ENCODE results near the gene EIF5.

Gene EIF5

DNA sequence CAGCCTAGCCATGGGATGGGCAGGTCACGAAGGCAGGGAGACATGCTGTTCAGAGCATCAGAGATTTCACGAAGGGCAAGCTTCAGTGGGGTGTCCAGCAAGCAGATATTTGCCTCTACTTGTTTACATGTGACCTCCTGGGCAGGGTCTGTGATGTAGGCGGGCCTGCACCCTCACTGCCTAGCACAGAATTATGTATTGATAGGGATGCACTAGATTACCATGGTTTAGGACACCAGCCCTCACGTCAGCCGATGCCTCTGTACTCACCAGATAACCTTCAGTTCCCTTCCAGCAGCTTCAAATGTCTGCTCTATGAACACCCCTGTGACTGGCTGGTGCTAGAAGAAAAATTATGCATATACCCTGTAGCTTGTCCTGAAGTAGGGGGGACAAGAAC, 5.1 kb upstream of the EIF5 start:
- Histone ChIP-seq H3K4ac (ENCODE audit: low read depth in 1 of 2, low read length in 2 of 2) (no peak overlapping the region), H2BK5ac (ENCODE audit: low read depth, low read length, poor library complexity, severe bottlenecking) (no peak overlapping the region), H3K4me3 (ENCODE audit: insufficient read depth in 1 of 2, low read depth in 1 of 2, low read length in 2 of 2) (no peak overlapping the region), H4K91ac (ENCODE audit: low read length) (no peak overlapping the region), H2BK120ac (ENCODE audit: low read depth, low read length) (no peak overlapping the region), H3K36me3 (ENCODE audit: control insufficient read depth in 1 of 2, insufficient read depth in 2 of 2, low read depth in 1 of 2, low read length in 2 of 2) (no peaks in the 10 kb centered on the region), H3K9ac (ENCODE audit: low read length) (no peak overlapping the region), H3K4me1 (ENCODE audit: control insufficient read depth, insufficient read depth, low read depth, low read length) (no peaks in the 10 kb centered on the region), H2BK12ac (ENCODE audit: low read length in 2 of 2) (no peak overlapping the region), H2AK5ac (ENCODE audit: low read length, severe bottlenecking) (no peak overlapping the region), H2AFZ (ENCODE audit: low read depth, low read length) (no peak overlapping the region), H3K14ac (ENCODE audit: low read length in 2 of 2) (no peak overlapping the region), H3K18ac (ENCODE audit: low read depth in 1 of 2, low read length in 2 of 2) (no peak overlapping the region), H3K79me1 (replicated peaks; ENCODE audit: low read length, poor library complexity, severe bottlenecking) (no peaks in the 10 kb centered on the region), H3K27me3 (ENCODE audit: control insufficient read depth in 1 of 2, insufficient read depth in 1 of 2, low read length in 2 of 2) (peaks cover 0 to 4% of the 10 kb centered on the region in 2 experiments), H4K8ac (ENCODE audit: low read length) (no peak overlapping the region), H2BK15ac (ENCODE audit: low read depth, poor library complexity, severe bottlenecking) (no peak overlapping the region), H3K23ac (ENCODE audit: low read length in 2 of 2) (no peak overlapping the region), H3K27ac (ENCODE audit: low read length, poor library complexity, severe bottlenecking) (no peak overlapping the region), H3K4me2 (ENCODE audit: low read length, poor library complexity, severe bottlenecking) (no peak overlapping the region), H3K9me3 (ENCODE audit: control insufficient read depth, low read length) (no peaks in the 10 kb centered on the region)
- DNase-seq: no peak
- WGBS: 80% methylated on average over 4 of the region's 5 CpGs

DNA sequence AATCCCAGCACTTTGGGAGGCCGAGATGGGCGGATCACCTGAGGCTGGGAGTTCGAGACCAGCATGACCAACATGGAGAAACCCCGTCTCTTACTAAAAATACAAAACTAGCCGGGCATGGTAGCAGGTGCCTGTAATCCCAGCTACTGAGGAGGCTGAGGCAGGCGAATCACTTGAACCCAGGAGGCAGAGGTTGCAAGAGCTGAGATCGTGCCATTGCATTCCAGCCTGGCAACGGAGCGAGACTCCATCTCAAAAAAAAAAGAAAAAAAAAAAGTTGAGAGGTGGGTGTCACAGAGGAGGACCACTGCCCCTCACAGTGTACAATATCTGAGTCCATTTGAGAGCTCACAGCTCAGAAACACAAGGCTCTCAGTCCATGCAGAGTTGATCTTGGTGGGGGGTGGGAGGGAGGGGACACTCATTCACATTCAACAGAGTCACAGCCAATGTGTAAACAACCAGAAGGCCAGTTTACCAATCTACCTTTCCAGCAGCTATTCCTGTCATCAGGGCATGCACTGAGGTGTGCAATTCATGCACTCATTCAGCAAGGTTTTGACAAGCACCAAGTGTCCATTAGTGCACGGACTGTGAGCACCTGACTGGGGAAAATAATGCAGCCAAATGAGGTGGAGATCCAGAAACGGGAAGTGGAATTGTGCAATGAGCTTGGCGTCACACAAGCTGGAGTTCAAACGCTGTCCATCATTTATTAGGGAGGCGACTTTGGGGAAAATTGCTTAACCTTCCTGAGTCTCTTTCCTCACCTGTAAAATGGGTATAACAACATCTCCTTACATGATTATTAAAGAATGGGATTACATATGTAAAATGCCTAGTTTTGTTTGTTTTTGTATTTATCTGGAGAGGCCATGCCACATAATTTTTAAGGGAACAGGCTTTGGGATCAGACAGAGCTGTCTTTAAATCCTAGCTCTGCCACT, 4.4 kb upstream of the EIF5 start:
- Histone ChIP-seq H3K9me3 (ENCODE audit: control insufficient read depth, low read length) (no peaks in the 10 kb centered on the region), H2BK12ac (ENCODE audit: low read length in 2 of 2) (no peak overlapping the region), H4K8ac (ENCODE audit: low read length) (no peak overlapping the region), H2BK15ac (ENCODE audit: low read depth, poor library complexity, severe bottlenecking) (no peak overlapping the region), H3K27ac (ENCODE audit: low read length, poor library complexity, severe bottlenecking) (no peak overlapping the region), H3K9ac (ENCODE audit: low read length) (no peak overlapping the region), H3K23ac (ENCODE audit: low read length in 2 of 2) (no peak overlapping the region), H3K18ac (ENCODE audit: low read depth in 1 of 2, low read length in 2 of 2) (no peak overlapping the region), H3K36me3 (ENCODE audit: control insufficient read depth in 1 of 2, insufficient read depth in 2 of 2, low read depth in 1 of 2, low read length in 2 of 2) (no peaks in the 10 kb centered on the region), H2AK5ac (ENCODE audit: low read length, severe bottlenecking) (no peak overlapping the region), H2BK5ac (ENCODE audit: low read depth, low read length, poor library complexity, severe bottlenecking) (no peak overlapping the region), H3K14ac (ENCODE audit: low read length in 2 of 2) (no peak overlapping the region), H3K4me1 (ENCODE audit: control insufficient read depth, insufficient read depth, low read depth, low read length) (no peaks in the 10 kb centered on the region), H3K27me3 (ENCODE audit: control insufficient read depth in 1 of 2, insufficient read depth in 1 of 2, low read length in 2 of 2) (peaks cover 0 to 4% of the 10 kb centered on the region in 2 experiments), H3K4ac (ENCODE audit: low read depth in 1 of 2, low read length in 2 of 2) (no peak overlapping the region), H2BK120ac (ENCODE audit: low read depth, low read length) (no peak overlapping the region), H3K79me1 (replicated peaks; ENCODE audit: low read length, poor library complexity, severe bottlenecking) (no peaks in the 10 kb centered on the region), H2AFZ (ENCODE audit: low read depth, low read length) (no peak overlapping the region), H3K4me3 (ENCODE audit: insufficient read depth in 1 of 2, low read depth in 1 of 2, low read length in 2 of 2) (no peak overlapping the region), H4K91ac (ENCODE audit: low read length) (no peak overlapping the region), H3K4me2 (ENCODE audit: low read length, poor library complexity, severe bottlenecking) (no peak overlapping the region)
- DNase-seq: no peak
- WGBS: 89% methylated on average over 11 of the region's 14 CpGs

DNA sequence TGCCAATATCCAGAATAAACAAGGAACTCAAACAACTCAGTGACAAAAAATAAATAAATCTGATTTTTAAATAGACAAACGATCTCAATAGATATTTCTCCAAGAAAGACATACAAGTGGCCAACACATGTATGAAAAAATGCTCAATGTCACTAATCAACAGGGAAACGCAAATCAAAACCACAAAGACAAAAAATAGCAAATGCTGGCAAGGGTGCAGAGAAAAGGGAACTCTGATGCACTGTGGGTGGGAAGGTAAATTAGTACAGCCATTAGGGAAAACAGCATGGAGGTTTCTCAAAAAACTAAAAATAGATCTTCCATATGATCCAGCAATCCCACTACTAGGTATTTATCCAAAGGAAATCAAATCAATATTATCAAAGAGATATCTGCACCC, 3.5 kb upstream of the EIF5 start:
- Histone ChIP-seq H3K9me3 (ENCODE audit: control insufficient read depth, low read length) (no peaks in the 10 kb centered on the region), H3K18ac (ENCODE audit: low read depth in 1 of 2, low read length in 2 of 2) (no peak overlapping the region), H2BK5ac (ENCODE audit: low read depth, low read length, poor library complexity, severe bottlenecking) (no peak overlapping the region), H3K23ac (ENCODE audit: low read length in 2 of 2) (no peak overlapping the region), H3K27me3 (ENCODE audit: control insufficient read depth in 1 of 2, insufficient read depth in 1 of 2, low read length in 2 of 2) (peaks cover 0 to 4% of the 10 kb centered on the region in 2 experiments), H3K4me1 (ENCODE audit: control insufficient read depth, insufficient read depth, low read depth, low read length) (no peaks in the 10 kb centered on the region), H4K8ac (ENCODE audit: low read length) (no peak overlapping the region), H3K4me3 (ENCODE audit: insufficient read depth in 1 of 2, low read depth in 1 of 2, low read length in 2 of 2) (no peak overlapping the region), H3K36me3 (ENCODE audit: control insufficient read depth in 1 of 2, insufficient read depth in 2 of 2, low read depth in 1 of 2, low read length in 2 of 2) (peaks cover 0 to 4% of the 10 kb centered on the region in 2 experiments), H3K27ac (ENCODE audit: low read length, poor library complexity, severe bottlenecking) (no peak overlapping the region), H2AFZ (ENCODE audit: low read depth, low read length) (no peak overlapping the region), H4K91ac (ENCODE audit: low read length) (no peak overlapping the region), H3K79me1 (replicated peaks; ENCODE audit: low read length, poor library complexity, severe bottlenecking) (no peaks in the 10 kb centered on the region), H3K4me2 (ENCODE audit: low read length, poor library complexity, severe bottlenecking) (no peak overlapping the region), H2BK120ac (ENCODE audit: low read depth, low read length) (no peak overlapping the region), H2BK15ac (ENCODE audit: low read depth, poor library complexity, severe bottlenecking) (no peak overlapping the region), H2BK12ac (ENCODE audit: low read length in 2 of 2) (no peak overlapping the region), H3K9ac (ENCODE audit: low read length) (no peak overlapping the region), H3K4ac (ENCODE audit: low read depth in 1 of 2, low read length in 2 of 2) (no peak overlapping the region), H3K14ac (ENCODE audit: low read length in 2 of 2) (no peak overlapping the region), H2AK5ac (ENCODE audit: low read length, severe bottlenecking) (no peak overlapping the region)
- no peak for DNase-seq
- WGBS: 94% methylated on average over 1 of the region's 2 CpGs

DNA sequence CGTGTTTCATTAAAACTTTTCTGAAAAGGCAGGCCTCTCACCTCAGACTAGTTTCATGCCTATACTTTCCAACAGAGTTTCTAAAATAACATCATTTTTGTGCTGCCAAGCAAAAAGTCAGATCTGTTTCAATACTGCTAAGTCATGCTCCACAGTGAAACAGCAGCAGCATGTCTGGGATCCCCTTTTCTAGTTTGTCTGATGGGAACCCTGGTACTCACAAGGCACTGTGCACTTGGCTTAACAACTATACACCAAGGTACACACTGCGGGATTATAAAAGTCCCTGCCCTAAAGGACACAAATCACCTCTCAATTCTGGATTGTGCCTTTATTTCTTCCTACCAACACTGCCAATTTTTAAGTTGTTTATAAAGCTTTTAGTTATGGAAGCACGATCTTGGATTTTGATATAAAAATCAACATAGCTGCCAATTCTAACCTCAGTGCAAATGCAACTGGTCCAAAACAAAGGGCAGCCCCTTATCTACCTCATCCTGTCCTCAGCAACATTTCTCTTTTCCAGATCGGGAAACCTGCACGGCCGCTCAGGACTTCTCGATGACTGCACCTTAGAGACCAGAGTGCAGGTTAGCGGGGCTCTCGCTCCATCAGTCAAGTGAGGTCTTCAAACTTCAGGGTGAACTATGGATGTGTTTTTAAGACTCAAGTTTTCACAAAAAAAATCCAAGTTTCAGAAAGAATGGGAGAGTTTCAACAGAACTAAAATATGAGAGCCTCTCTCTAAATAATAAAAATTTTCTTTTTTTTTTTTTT, 1.7 kb upstream of the EIF5 start:
- Histone ChIP-seq H4K91ac (ENCODE audit: low read length) (no peak overlapping the region), H2BK120ac (ENCODE audit: low read depth, low read length) (no peak overlapping the region), H2BK12ac (ENCODE audit: low read length in 2 of 2) (no peak overlapping the region), H3K4me3 (ENCODE audit: insufficient read depth in 1 of 2, low read depth in 1 of 2, low read length in 2 of 2) (peak overlapping the region in 1 of 2 experiments; percentile 90), H3K27me3 (ENCODE audit: control insufficient read depth in 1 of 2, insufficient read depth in 1 of 2, low read length in 2 of 2) (peaks cover 0 to 4% of the 10 kb centered on the region in 2 experiments), H3K18ac (ENCODE audit: low read depth in 1 of 2, low read length in 2 of 2) (no peak overlapping the region), H3K14ac (ENCODE audit: low read length in 2 of 2) (no peak overlapping the region), H2BK5ac (ENCODE audit: low read depth, low read length, poor library complexity, severe bottlenecking) (no peak overlapping the region), H2AK5ac (ENCODE audit: low read length, severe bottlenecking) (no peak overlapping the region), H3K36me3 (ENCODE audit: control insufficient read depth in 1 of 2, insufficient read depth in 2 of 2, low read depth in 1 of 2, low read length in 2 of 2) (peaks cover 10 to 22% of the 10 kb centered on the region in 2 experiments), H3K4me1 (ENCODE audit: control insufficient read depth, insufficient read depth, low read depth, low read length) (peaks cover 6% of the 10 kb centered on the region), H4K8ac (ENCODE audit: low read length) (no peak overlapping the region), H3K4me2 (ENCODE audit: low read length, poor library complexity, severe bottlenecking) (no peak overlapping the region), H2AFZ (ENCODE audit: low read depth, low read length) (no peak overlapping the region), H2BK15ac (ENCODE audit: low read depth, poor library complexity, severe bottlenecking) (no peak overlapping the region), H3K9me3 (ENCODE audit: control insufficient read depth, low read length) (no peaks in the 10 kb centered on the region), H3K23ac (ENCODE audit: low read length in 2 of 2) (no peak overlapping the region), H3K9ac (ENCODE audit: low read length) (peak overlapping the region; percentile 100), H3K79me1 (replicated peaks; ENCODE audit: low read length, poor library complexity, severe bottlenecking) (no peaks in the 10 kb centered on the region), H3K27ac (ENCODE audit: low read length, poor library complexity, severe bottlenecking) (no peak overlapping the region), H3K4ac (ENCODE audit: low read depth in 1 of 2, low read length in 2 of 2) (no peak overlapping the region)
- no peak for DNase-seq
- 97% methylated on average over 9 of the region's 9 CpGs for WGBS

Data from mesenchymal stem cell (in vitro differentiated cells and primary cell).